ENCODE data around the gene RCAN3. TPM values are rescaled to one million over a fixed set of nuclear protein-coding genes. Genes with fewer than 3 reads are reported as not detected.

RCAN3 gene
- total and polyA plus RNA-seq, 4 experiments from 2014 or later = 112 to 178 (median 147) TPM

DNA sequence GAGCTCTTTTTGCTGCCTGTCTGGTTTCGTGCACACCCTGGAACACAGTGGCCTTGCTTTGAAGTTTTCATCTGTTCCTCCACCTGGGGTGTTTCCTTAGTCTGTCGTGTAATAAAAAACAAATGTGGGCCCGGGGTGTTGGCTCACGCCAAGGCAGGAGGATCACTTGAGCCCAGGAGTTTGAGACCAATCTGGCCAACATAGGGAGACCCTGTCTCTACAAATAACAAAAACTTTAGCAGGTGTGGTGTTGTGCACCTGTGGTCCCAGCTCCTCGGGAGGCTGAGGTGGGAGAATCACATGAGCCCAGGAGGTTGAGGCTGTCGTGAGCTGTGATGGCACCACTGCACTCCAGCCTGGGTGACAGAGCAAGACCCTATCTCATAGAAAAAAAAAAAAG, 57.7 kb downstream of the RCAN3 start:
- POLR2A ChIA-PET (ENCODE audit: partially characterized antibody) = interaction anchor here (0.7 kb wide), 1 partner anchor 739 kb away, joined by 4 read pairs; no protein-coding TSS in a partner anchor
- Histone ChIP-seq H3K4me3 (ENCODE audit: low read length in 2 of 2) (no peak overlapping the region), H3K27ac (ENCODE audit: low read depth, low read length) (no peak overlapping the region), H3K36me3 (ENCODE audit: insufficient read depth, low read length) (no peaks in the 10 kb centered on the region), H3K9me3 (ENCODE audit: control insufficient read depth in 1 of 2, low read length in 2 of 2) (no peaks in the 10 kb centered on the region), H3K4me1 (ENCODE audit: insufficient read depth, low read length) (peaks cover 12% of the 10 kb centered on the region), H3K27me3 (ENCODE audit: insufficient read depth, low read length) (no peaks in the 10 kb centered on the region)
- no peaks in the 10 kb centered on the region for H3K36me3 Mint-ChIP-seq
- H3K4me1 Mint-ChIP-seq = peaks cover 5 to 20% (median 9%) of the 10 kb centered on the region in 4 donors
- no peaks in the 10 kb centered on the region for H3K9me3 Mint-ChIP-seq
- intact Hi-C loops (cut with micrococcal nuclease) = no loop called here
- CTCF ChIA-PET (ENCODE audit: partially characterized antibody) = interaction anchor here (0.9 kb wide), 1 partner anchor 26 kb away, joined by 3 read pairs; no protein-coding TSS in a partner anchor
- H3K27me3 Mint-ChIP-seq = peaks cover 4 to 10% of the 10 kb centered on the region in 2 donors
- H3K4me3 Mint-ChIP-seq = no peak overlapping the region
- DNase-seq = no peak
- peak overlapping the region in 1 of 7 donors; percentile 55 for H3K27ac Mint-ChIP-seq

DNA sequence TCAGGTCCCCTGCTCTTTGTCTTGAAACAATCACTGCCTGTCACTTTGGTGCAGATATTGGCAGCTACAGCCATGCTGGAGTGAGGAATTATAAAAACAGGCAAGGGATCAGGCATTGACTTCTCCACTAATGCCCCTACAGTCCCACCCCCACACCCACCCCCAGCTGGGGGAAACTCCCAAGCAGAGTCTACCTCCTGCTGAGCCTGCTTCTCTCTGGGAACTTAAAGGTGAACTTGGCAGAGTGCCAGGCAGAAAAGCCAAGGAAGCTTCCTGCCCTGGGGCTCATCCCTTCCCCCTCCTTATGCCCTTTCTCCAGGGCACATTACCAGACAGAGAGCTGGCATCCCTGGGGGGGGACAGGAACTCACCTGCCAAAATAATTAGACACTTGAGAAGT, 60.0 kb downstream of the RCAN3 start:
- Mint-ChIP-seq H3K4me1 (peaks cover 0 to 6% (median 3%) of the 10 kb centered on the region in 4 donors), H3K27me3 (peaks cover 0 to 4% of the 10 kb centered on the region in 2 donors), H3K27ac (no peak overlapping the region), H3K9me3 (no peaks in the 10 kb centered on the region), H3K4me3 (no peak overlapping the region), H3K36me3 (no peaks in the 10 kb centered on the region)
- ChIA-PET POLR2A (ENCODE audit: partially characterized antibody) (no interaction called here), CTCF (ENCODE audit: partially characterized antibody) (interaction anchor here (1.8 kb wide), 1 partner anchor 24 kb away, joined by 4 read pairs; no protein-coding TSS in a partner anchor)
- Histone ChIP-seq H3K4me3 (ENCODE audit: low read length in 2 of 2) (no peak overlapping the region), H3K27me3 (ENCODE audit: insufficient read depth, low read length) (no peaks in the 10 kb centered on the region), H3K36me3 (ENCODE audit: insufficient read depth, low read length) (no peaks in the 10 kb centered on the region), H3K4me1 (ENCODE audit: insufficient read depth, low read length) (no peaks in the 10 kb centered on the region), H3K27ac (ENCODE audit: low read depth, low read length) (no peak overlapping the region), H3K9me3 (ENCODE audit: control insufficient read depth in 1 of 2, low read length in 2 of 2) (no peaks in the 10 kb centered on the region)
- intact Hi-C loops (cut with micrococcal nuclease) = no loop called here
- no peak for DNase-seq

DNA sequence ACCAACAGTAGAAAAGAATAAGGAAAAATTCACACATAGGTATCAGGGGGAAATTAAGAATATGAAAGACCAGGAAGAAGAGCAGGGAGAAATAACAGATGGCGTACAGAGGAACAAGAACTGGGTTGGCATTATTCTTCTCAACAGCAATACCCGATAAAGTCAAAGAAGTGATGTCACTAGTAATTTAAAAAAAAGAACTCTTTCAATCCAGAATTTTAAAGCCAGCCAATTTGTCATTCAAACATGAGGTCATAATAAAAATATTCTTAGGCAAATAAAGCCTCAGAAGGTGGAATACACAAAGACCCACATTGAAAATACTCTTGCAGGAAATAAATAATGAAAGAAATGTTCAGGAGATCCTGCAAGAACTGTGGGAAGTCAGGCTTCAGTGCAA, 62.1 kb downstream of the RCAN3 start:
- intact Hi-C loops (cut with micrococcal nuclease) = no loop called here
- Mint-ChIP-seq H3K36me3 (no peaks in the 10 kb centered on the region), H3K4me3 (no peak overlapping the region), H3K27me3 (no peaks in the 10 kb centered on the region), H3K27ac (peak overlapping the region in 1 of 7 donors; percentile 49), H3K9me3 (no peaks in the 10 kb centered on the region), H3K4me1 (peaks cover 0 to 6% (median 3%) of the 10 kb centered on the region in 4 donors)
- ChIA-PET POLR2A (ENCODE audit: partially characterized antibody) (interaction anchor here (0.9 kb wide), 1 partner anchor 68 kb away, joined by 3 read pairs; no protein-coding TSS in a partner anchor), CTCF (ENCODE audit: partially characterized antibody) (interaction anchor here (1.8 to 2.5 kb wide), 2 partner anchors 22 to 150 kb away, joined by 6 to 10 read pairs; partner anchors contain the start of gene NIPAL3)
- Histone ChIP-seq H3K27ac (ENCODE audit: low read depth, low read length) (no peak overlapping the region), H3K4me1 (ENCODE audit: insufficient read depth, low read length) (no peaks in the 10 kb centered on the region), H3K4me3 (ENCODE audit: low read length in 2 of 2) (no peak overlapping the region), H3K36me3 (ENCODE audit: insufficient read depth, low read length) (no peaks in the 10 kb centered on the region), H3K9me3 (ENCODE audit: control insufficient read depth in 1 of 2, low read length in 2 of 2) (no peaks in the 10 kb centered on the region), H3K27me3 (ENCODE audit: insufficient read depth, low read length) (no peaks in the 10 kb centered on the region)
- no peak for DNase-seq

DNA sequence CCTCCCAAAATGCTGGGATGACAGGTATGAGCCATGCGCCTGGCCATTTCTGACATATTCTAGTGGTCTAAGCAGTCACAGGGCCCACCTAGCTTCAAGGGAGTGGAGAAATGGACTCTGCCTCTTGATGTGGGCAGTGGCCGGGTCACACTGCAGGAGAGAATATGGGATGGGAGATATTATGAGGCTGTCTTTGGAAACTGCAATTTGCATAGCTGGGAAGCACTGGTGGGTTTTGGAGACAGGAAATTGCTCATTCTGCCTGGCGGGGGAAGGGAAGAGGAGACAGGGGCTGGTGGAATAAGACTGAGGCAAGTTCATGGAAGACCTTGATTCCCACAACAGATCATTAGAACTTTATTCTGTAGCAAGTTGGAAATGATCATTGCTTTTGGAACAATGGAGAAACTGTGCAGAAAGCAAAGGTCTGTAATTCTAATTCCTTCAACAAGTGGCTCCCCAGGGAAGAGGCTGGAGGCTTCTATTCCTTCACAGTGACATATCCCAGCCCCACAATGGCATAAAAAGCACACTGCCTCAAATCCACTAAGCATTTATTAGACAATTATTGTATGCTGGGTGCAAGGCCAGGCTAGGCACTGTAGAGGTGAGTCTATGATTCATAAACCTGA, 63.7 kb downstream of the RCAN3 start:
- Mint-ChIP-seq H3K27me3 (no peaks in the 10 kb centered on the region), H3K27ac (peak overlapping the region in 2 of 7 donors; percentile 7 to 77), H3K4me1 (peaks cover 0 to 6% (median 2%) of the 10 kb centered on the region in 4 donors), H3K4me3 (no peak overlapping the region), H3K36me3 (no peaks in the 10 kb centered on the region), H3K9me3 (no peaks in the 10 kb centered on the region)
- no peak for DNase-seq
- intact Hi-C loops (cut with micrococcal nuclease) = no loop called here
- Histone ChIP-seq H3K4me1 (ENCODE audit: insufficient read depth, low read length) (no peaks in the 10 kb centered on the region), H3K4me3 (ENCODE audit: low read length in 2 of 2) (no peak overlapping the region), H3K36me3 (ENCODE audit: insufficient read depth, low read length) (no peaks in the 10 kb centered on the region), H3K27ac (ENCODE audit: low read depth, low read length) (no peak overlapping the region), H3K27me3 (ENCODE audit: insufficient read depth, low read length) (no peaks in the 10 kb centered on the region), H3K9me3 (ENCODE audit: control insufficient read depth in 1 of 2, low read length in 2 of 2) (no peaks in the 10 kb centered on the region)
- CTCF ChIA-PET (ENCODE audit: partially characterized antibody) = interaction anchor here (0.9 to 2.5 kb wide), 2 partner anchors 21 to 59 kb away, joined by 3 to 10 read pairs; no protein-coding TSS in a partner anchor
- POLR2A ChIA-PET (ENCODE audit: partially characterized antibody) = no interaction called here

DNA sequence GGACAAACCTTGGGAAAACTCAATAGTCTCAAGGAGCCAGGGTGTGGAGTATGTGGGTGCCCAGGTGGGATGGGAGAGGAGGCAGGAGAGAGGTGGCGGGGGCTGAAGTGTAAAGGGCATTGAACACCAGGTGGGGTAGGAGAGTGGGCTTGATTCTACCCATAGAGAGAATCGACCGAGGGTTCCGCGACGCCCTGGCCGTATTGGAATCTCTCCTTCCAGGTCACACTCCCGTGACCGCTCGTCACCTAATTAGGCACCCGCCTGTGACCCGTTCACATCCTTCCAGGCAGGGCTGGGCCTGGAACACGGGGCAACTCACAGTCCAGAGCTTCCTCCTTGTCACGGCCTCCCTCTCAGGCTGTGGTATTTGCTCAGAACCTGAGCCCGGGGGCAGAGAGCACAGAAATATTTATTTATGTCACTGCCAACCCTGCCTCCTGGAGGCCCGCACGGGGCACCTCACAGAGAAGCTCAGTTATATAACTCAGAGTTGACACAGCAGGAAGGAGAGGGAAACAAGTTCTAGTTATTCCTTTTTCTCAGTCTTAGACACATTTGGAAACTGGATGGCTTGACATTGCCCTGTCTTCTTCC, 65.3 kb downstream of the RCAN3 start:
- peak in 3 of 5 donors; percentile 7 to 33 (median 13) for DNase-seq
- Mint-ChIP-seq H3K27ac (peak overlapping the region in 2 of 7 donors; percentile 13 to 71), H3K9me3 (no peaks in the 10 kb centered on the region), H3K36me3 (no peaks in the 10 kb centered on the region), H3K4me1 (peaks cover 0 to 8% (median under 1%) of the 10 kb centered on the region in 4 donors), H3K4me3 (no peak overlapping the region), H3K27me3 (no peaks in the 10 kb centered on the region)
- Histone ChIP-seq H3K9me3 (ENCODE audit: control insufficient read depth in 1 of 2, low read length in 2 of 2) (no peaks in the 10 kb centered on the region), H3K27ac (ENCODE audit: low read depth, low read length) (no peak overlapping the region), H3K36me3 (ENCODE audit: insufficient read depth, low read length) (no peaks in the 10 kb centered on the region), H3K4me3 (ENCODE audit: low read length in 2 of 2) (no peak overlapping the region), H3K27me3 (ENCODE audit: insufficient read depth, low read length) (no peaks in the 10 kb centered on the region), H3K4me1 (ENCODE audit: insufficient read depth, low read length) (no peaks in the 10 kb centered on the region)
- ChIA-PET POLR2A (ENCODE audit: partially characterized antibody) (no interaction called here), CTCF (ENCODE audit: partially characterized antibody) (no interaction called here)
- intact Hi-C loops (cut with micrococcal nuclease) = no loop called here

DNA sequence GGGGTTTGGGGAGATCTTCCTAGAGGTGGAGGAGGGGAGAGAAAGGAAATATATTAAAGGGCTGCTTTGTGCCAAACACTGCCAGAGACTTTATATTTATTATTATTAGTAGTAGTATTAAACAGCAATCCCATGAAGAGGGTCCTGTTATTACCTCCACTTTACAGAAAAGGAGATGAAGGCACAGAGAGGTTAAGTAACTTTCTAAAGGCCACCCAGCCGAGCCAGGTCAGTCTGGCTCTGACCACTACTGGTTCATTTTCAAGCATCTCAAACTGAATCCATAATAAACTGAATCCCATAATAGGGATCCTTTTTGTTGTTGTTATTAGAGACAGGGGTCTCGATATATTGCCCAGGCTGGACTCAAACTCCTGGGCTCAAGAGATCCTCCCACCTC, 65.8 kb downstream of the RCAN3 start:
- no peak for DNase-seq
- H3K27ac ChIP-seq (ENCODE audit: low read depth, low read length) = no peak overlapping the region
- no peaks in the 10 kb centered on the region for H3K4me1 ChIP-seq (ENCODE audit: insufficient read depth, low read length)
- peaks cover 0 to 7% (median 0%) of the 10 kb centered on the region in 4 donors for H3K4me1 Mint-ChIP-seq
- ChIA-PET CTCF (ENCODE audit: partially characterized antibody) (no interaction called here), POLR2A (ENCODE audit: partially characterized antibody) (no interaction called here)
- no peaks in the 10 kb centered on the region for H3K27me3 Mint-ChIP-seq
- peak overlapping the region in 2 of 7 donors; percentile 27 to 71 for H3K27ac Mint-ChIP-seq
- intact Hi-C loops (cut with micrococcal nuclease) = no loop called here
- no peak overlapping the region for H3K4me3 Mint-ChIP-seq
- no peaks in the 10 kb centered on the region for H3K9me3 ChIP-seq (ENCODE audit: control insufficient read depth in 1 of 2, low read length in 2 of 2)
- no peaks in the 10 kb centered on the region for H3K36me3 ChIP-seq (ENCODE audit: insufficient read depth, low read length)
- no peak overlapping the region for H3K4me3 ChIP-seq (ENCODE audit: low read length in 2 of 2)
- H3K36me3 Mint-ChIP-seq = no peaks in the 10 kb centered on the region
- H3K9me3 Mint-ChIP-seq = no peaks in the 10 kb centered on the region
- H3K27me3 ChIP-seq (ENCODE audit: insufficient read depth, low read length) = no peaks in the 10 kb centered on the region

DNA sequence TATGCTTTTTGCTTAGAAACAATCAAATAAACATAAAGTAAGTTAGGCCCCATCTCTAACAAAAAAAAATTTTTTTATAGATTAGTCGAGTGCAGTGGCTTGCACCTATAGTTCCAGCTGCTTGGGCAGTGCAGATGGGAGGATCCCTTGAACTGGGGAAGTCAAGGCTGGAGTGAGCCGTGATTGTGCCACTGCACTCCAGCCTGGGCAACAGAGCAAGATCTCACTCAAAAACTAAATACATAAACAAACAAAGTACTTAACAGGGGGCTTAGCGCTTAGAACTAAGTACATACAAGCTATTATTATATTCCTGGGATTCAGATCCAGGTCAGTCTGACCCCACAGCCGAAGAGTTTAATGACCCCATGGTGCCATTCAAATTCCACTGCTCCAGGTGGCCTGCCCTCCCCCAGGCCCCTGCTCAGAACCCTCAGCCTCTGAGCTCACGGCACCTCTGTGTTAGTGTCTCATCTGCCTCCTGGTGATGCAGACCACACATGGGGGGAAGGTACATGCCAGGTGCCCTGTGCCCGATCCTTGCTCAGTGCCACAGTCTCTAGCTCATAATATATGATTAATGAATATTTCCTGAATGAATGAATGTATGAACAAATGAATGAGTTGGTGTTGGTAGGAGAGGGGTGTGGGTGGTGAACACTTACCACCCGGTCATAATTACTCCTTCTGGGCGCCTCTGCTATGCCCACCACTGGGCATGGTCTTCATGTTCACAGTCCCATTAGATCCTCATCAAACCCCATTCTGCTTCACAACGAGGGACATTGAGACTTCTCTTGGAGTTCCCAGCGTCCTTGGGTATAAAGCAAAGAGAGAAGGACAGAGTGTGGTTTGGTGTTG, 67.9 kb downstream of the RCAN3 start:
- ChIA-PET CTCF (ENCODE audit: partially characterized antibody) (interaction anchor here (1.1 to 1.7 kb wide), 2 partner anchors 17 to 155 kb away, joined by 4 to 5 read pairs; partner anchors contain the start of gene NIPAL3), POLR2A (ENCODE audit: partially characterized antibody) (no interaction called here)
- DNase-seq = no peak
- Mint-ChIP-seq H3K27ac (no peak overlapping the region), H3K4me1 (peaks cover 0 to 7% (median 0%) of the 10 kb centered on the region in 4 donors), H3K36me3 (no peaks in the 10 kb centered on the region), H3K9me3 (no peaks in the 10 kb centered on the region), H3K27me3 (no peaks in the 10 kb centered on the region), H3K4me3 (no peak overlapping the region)
- intact Hi-C loops (cut with micrococcal nuclease) = no loop called here
- Histone ChIP-seq H3K4me3 (ENCODE audit: low read length in 2 of 2) (no peak overlapping the region), H3K9me3 (ENCODE audit: control insufficient read depth in 1 of 2, low read length in 2 of 2) (no peaks in the 10 kb centered on the region), H3K36me3 (ENCODE audit: insufficient read depth, low read length) (no peaks in the 10 kb centered on the region), H3K27me3 (ENCODE audit: insufficient read depth, low read length) (no peaks in the 10 kb centered on the region), H3K27ac (ENCODE audit: low read depth, low read length) (no peak overlapping the region), H3K4me1 (ENCODE audit: insufficient read depth, low read length) (no peaks in the 10 kb centered on the region)
